Testis (tissue), 3 donors: Measurements from ENCODE around the gene COL11A1. TPM values are rescaled to one million over a fixed set of nuclear protein-coding genes. Genes with fewer than 3 reads are reported as not detected.

Source experiments
- DNase-seq: peaks from one replicate; pipeline ENCODE4 v3.0.0-alpha.2; 2019
- H3K27ac ChIP-seq, 2 donors: fragments of 200-600 bp; sonication (generic); one replicate each; pipeline ENCODE4 v1.5.1; 2019
- H3K27me3 ChIP-seq: fragments of 200-600 bp; sonication (generic); one replicate; pipeline ENCODE4 v1.5.1; 2019
- H3K36me3 ChIP-seq: fragments of 200-600 bp; sonication (generic); one replicate; pipeline ENCODE4 v1.5.1; 2017; ENCODE audit warnings: low read depth; ENCODE audit errors: missing control alignments
- H3K4me1 ChIP-seq: fragments of 200-600 bp; sonication (generic); one replicate; pipeline ENCODE4 v1.5.1; 2019
- H3K4me3 ChIP-seq, 2 donors: fragments of 200-600 bp; sonication (generic); one replicate each; pipeline ENCODE4 v1.5.1; 2017 to 2019
- H3K9me3 ChIP-seq: fragments of 200-600 bp; sonication (generic); one replicate; pipeline ENCODE4 v1.5.1; 2017
- POLR2A ChIP-seq: fragments of 450-650 bp; IDR thresholded peaks from one replicate; pipeline ENCODE4 v1.6.1; 2017; ENCODE audit warnings: antibody characterized with exemption, mild to moderate bottlenecking, moderate library complexity
- WGBS, 2 donors: methylation state at CpG; one replicate each; pipeline ENCODE4 v1.1.5; 2018; 5-methylcytosine and 5-hydroxymethylcytosine counted together
- intact Hi-C: fragments of 100-400 bp; cut with DNase I; formaldehyde crosslinking; loops from one replicate; pipeline ENCODE4 v1.15.1; 2023; ENCODE audit warnings: low total_unique reads
- polyA plus RNA-seq: library from polyadenylated mRNA; stranded (reverse); fragments of 350-450 nt; fragmentation: Illumina TruSeq; extraction: RNeasy Lipid Tissue Mini Kit (QIAGEN cat#74804); gene quantifications from one replicate; pipeline ENCODE4 v1.2.3, GENCODE V29; 2014; ENCODE audit warnings: low read depth, low replicate concordance; ENCODE audit not compliant: insufficient read depth
- total RNA-seq, 2 donors: library from RNA; depleted of rRNA; stranded (reverse); fragments of >200 nt; gene quantifications; one replicate each; pipeline ENCODE4 v1.2.3, GENCODE V29; 2016
- TF ChIP-seq, protein P1 (sequence below), 3 experiments: fragments of 450-650 bp in 2 of 3; fragments of 200-600 bp in 1 of 3; sonication (generic) in 1 of 3; IDR thresholded peaks; one replicate each; pipeline ENCODE4 v1.5.1; 2016 to 2019; ENCODE audit warnings: antibody characterized with exemption in 3 of 3, mild to moderate bottlenecking in 2 of 3, moderate library complexity in 1 of 3

The COL11A1 gene
- total and polyA plus RNA-seq, 3 donors from 2014 or later = 3.5 to 7.0 (median 4.0) TPM

DNA sequence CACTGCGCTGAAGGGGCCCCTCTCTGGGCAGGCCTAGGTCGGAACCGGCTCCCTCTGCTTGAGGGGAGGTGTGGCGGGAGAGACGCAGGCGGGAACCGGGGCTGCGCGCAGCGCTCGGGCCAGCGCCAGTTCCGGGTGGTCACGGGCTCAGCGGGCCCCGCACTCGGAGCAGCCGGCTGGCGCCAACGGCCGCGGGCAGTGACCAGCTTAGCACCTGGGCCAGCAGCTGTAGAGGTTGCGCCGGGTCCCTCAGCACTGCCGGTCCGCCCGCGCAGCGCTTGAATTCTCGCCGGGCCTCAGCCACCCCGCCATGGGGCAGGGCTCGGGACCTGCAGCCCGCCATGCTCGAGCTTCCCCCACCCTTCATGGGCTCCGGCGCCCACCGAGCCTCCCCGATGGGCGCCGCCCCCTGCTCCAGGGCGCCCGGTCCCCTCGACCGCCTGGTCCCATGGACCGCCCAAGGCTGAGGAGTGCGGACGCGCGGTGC lies 254.6 kb downstream of the COL11A1 start:
- Histone ChIP-seq H3K27me3 (no peaks in the 10 kb centered on the region), H3K9me3 (no peaks in the 10 kb centered on the region), H3K4me1 (no peaks in the 10 kb centered on the region), H3K4me3 (peak overlapping the region; percentile 47 to 57), H3K27ac (peak overlapping the region in 1 of 2 donors; percentile 19), H3K36me3 (no peaks in the 10 kb centered on the region)
- intact Hi-C loops = no loop called here
- no peak for TF ChIP-seq POLR2A
- TF ChIP-seq, protein P1, sequence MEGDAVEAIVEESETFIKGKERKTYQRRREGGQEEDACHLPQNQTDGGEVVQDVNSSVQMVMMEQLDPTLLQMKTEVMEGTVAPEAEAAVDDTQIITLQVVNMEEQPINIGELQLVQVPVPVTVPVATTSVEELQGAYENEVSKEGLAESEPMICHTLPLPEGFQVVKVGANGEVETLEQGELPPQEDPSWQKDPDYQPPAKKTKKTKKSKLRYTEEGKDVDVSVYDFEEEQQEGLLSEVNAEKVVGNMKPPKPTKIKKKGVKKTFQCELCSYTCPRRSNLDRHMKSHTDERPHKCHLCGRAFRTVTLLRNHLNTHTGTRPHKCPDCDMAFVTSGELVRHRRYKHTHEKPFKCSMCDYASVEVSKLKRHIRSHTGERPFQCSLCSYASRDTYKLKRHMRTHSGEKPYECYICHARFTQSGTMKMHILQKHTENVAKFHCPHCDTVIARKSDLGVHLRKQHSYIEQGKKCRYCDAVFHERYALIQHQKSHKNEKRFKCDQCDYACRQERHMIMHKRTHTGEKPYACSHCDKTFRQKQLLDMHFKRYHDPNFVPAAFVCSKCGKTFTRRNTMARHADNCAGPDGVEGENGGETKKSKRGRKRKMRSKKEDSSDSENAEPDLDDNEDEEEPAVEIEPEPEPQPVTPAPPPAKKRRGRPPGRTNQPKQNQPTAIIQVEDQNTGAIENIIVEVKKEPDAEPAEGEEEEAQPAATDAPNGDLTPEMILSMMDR (IDR thresholded peaks at IDR 0.05) = no peak
- 82 to 92% methylated on average over 4 to 50 of the region's 50 CpGs for WGBS, 2 donors
- DNase-seq = peak; percentile 16

DNA sequence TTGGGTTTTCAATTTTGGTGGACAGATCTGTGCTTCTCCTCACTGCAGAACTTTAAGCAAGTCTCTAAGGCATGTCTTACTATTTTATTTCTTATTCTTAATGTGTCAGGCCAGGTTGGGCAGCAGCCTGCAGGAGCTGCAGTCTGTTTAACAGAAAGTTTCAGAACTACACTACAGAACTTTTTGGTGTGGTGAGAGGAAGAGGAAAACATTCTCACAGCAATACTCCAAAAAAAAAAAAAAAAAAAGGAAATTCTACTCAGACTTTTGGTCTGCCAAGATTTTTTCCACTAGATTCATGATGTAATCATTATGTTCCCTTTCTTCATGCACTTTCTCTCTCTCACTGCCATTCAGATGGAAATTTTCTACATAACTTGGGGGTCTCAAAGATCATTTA lies 255.2 kb downstream of the COL11A1 start:
- Histone ChIP-seq H3K36me3 (no peaks in the 10 kb centered on the region), H3K9me3 (no peaks in the 10 kb centered on the region), H3K4me1 (no peaks in the 10 kb centered on the region), H3K27ac (no peak overlapping the region), H3K4me3 (peak overlapping the region; percentile 47 to 57), H3K27me3 (no peaks in the 10 kb centered on the region)
- no peak for DNase-seq
- intact Hi-C loops = no loop called here
- TF ChIP-seq, protein P1 (IDR thresholded peaks at IDR 0.05) = no peak
- TF ChIP-seq POLR2A = no peak

DNA sequence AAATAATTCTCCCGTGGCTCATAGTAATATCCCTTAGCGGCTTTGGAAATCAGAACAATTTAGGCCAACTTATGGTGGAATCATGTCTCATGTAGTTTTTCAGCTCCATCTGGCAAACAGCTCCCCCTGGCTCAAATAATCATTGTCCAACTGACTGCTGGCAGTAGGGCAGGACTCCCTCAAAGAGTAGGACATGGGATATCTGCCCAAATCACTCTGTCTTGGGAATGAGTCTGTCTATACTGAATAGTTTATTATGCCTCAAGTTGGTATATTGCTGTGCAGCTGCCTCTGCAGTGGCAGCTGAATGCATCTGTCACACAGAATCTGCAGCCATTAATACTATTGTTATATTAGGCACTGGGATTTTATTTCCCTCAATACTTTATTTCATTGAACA lies 255.7 kb downstream of the COL11A1 start:
- DNase-seq = no peak
- WGBS, 2 donors = 33 to 62% methylated on average over 2 of the region's 2 CpGs

DNA sequence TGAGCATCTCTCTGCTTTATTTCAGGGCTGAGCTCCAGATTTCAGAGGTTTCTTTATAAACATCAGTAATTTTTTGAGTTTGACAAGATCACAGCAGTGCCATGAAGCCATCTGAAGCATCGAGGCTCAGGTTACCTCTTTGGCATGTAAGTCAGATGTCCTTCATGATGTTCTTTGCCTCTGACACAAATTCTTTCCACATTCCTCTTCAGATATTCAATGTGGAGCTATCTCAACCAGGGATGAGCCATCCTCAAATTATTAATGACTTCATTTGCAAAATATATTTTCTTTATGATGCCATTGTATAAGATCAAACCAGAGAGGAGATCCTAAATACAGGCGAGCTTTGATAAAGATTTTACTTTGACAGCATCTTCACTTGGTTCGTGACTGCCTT lies 256.7 kb downstream of the COL11A1 start:
- H3K36me3 ChIP-seq = no peaks in the 10 kb centered on the region
- H3K4me1 ChIP-seq = no peaks in the 10 kb centered on the region
- no peak overlapping the region for H3K27ac ChIP-seq
- H3K4me3 ChIP-seq = no peak overlapping the region
- TF ChIP-seq, protein P1 (IDR thresholded peaks at IDR 0.05) = no peak
- TF ChIP-seq POLR2A = no peak
- intact Hi-C loops = no loop called here
- no peak for DNase-seq
- WGBS, 2 donors = 72 to 81% methylated on average over 3 of the region's 3 CpGs
- H3K9me3 ChIP-seq = no peaks in the 10 kb centered on the region
- H3K27me3 ChIP-seq = no peaks in the 10 kb centered on the region

More for the DNA sequence above, 255.7 kb downstream of the COL11A1 start:
- TF ChIP-seq, protein P1 (IDR thresholded peaks at IDR 0.05) = no peak
- no peak for TF ChIP-seq POLR2A
- intact Hi-C loops = no loop called here
- Histone ChIP-seq H3K36me3 (no peaks in the 10 kb centered on the region), H3K27me3 (no peaks in the 10 kb centered on the region), H3K9me3 (no peaks in the 10 kb centered on the region), H3K4me3 (no peak overlapping the region), H3K27ac (no peak overlapping the region), H3K4me1 (no peaks in the 10 kb centered on the region)

DNA sequence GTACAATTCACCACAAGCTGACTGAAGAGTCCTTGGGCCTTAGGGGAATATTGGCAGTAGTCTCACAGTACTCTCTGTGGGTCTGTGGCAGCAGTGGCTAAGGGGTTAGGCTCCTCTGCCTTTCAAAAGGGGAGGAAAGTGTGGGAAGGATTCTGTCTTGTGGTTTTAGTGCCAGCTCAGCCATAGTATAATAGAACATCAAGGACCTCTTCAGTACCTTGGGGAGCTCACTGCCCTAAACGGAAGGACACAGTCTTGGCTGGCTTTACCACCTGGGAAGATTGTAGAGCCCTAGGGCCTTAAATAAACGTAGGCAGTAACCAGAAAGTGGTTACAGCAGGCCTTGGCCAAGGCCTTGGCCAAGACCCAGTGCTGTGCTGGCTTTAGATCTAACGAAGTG lies 265.7 kb downstream of the COL11A1 start:
- no peak for TF ChIP-seq POLR2A
- TF ChIP-seq, protein P1 (IDR thresholded peaks at IDR 0.05) = no peak
- H3K27ac ChIP-seq = no peak overlapping the region
- WGBS, 2 donors = 32 to 63% methylated on average over 2 to 3 of the region's 3 CpGs
- DNase-seq = no peak
- H3K27me3 ChIP-seq = no peaks in the 10 kb centered on the region
- intact Hi-C loops = no loop called here
- no peaks in the 10 kb centered on the region for H3K36me3 ChIP-seq
- H3K9me3 ChIP-seq = no peaks in the 10 kb centered on the region
- H3K4me3 ChIP-seq = no peak overlapping the region
- H3K4me1 ChIP-seq = no peaks in the 10 kb centered on the region
